ENCODE data around the gene SPIRE2.

DNA sequence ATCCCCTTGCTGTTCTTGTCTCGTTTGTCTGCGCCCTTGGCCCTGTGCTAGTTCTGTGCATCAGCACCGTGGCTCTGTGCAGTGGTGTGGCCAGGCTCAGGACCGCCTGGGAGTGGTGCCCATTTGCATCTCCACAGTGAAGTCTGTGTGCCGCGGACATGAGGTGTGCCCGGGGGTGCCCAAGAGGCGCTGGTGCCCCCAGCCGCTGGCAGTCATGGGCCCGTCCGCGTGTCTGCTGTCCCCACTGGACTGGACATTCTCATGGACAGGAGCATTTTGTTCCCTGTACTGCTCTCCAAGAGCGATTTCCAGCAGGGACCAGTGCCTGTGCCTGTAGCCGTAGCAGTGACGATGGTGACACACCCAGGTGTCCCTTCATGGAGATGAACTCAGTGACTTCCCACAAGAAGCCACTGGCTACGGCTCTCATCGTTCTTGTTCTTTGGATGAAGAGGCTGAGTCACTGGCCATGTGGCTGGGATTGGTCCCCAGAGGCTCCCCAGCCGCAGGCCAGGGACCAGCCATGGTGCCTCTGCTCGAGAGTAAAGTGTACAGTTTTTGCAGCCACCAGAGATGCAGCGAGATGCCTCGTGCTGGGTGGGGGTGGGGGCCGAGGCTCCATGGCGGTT is 77.3 kb downstream of the SPIRE2 start:
- TF ChIP-seq, protein P1, sequence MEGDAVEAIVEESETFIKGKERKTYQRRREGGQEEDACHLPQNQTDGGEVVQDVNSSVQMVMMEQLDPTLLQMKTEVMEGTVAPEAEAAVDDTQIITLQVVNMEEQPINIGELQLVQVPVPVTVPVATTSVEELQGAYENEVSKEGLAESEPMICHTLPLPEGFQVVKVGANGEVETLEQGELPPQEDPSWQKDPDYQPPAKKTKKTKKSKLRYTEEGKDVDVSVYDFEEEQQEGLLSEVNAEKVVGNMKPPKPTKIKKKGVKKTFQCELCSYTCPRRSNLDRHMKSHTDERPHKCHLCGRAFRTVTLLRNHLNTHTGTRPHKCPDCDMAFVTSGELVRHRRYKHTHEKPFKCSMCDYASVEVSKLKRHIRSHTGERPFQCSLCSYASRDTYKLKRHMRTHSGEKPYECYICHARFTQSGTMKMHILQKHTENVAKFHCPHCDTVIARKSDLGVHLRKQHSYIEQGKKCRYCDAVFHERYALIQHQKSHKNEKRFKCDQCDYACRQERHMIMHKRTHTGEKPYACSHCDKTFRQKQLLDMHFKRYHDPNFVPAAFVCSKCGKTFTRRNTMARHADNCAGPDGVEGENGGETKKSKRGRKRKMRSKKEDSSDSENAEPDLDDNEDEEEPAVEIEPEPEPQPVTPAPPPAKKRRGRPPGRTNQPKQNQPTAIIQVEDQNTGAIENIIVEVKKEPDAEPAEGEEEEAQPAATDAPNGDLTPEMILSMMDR (optimal IDR thresholded peaks at IDR 0.05 in 1 of 3, IDR thresholded peaks at IDR 0.05 in 1 of 3, conservative IDR thresholded peaks at IDR 0.05 in 1 of 3; ENCODE audit: extremely low read depth in 1 of 3, insufficient read depth in 2 of 3, low read length in 3 of 3): no peak
- no peak for TF ChIP-seq EZH2 (IDR thresholded peaks at IDR 0.05; ENCODE audit: low read length)
